GM23338 (cell line): ENCODE data around the gene IGF2R. TPM values are rescaled to one million over a fixed set of nuclear protein-coding genes. Genes with fewer than 3 reads are reported as not detected.

Source experiments
- ATAC-seq: fragments of 200-7000 bp; cut with Tn5 transposase; 3 replicates; pipeline ENCODE4 v1.9.1; 2020
- DNase-seq: peaks from one replicate; pipeline ENCODE4 v3.0.0-alpha.2; 2015; ENCODE audit warnings: low spot score
- H2AFZ ChIP-seq: fragments of 200-600 bp; sonication (generic); 2 replicates; pipeline ENCODE4 v1.8.0; 2016; ENCODE audit warnings: antibody characterized with exemption, mild to moderate bottlenecking, moderate library complexity
- H3F3A ChIP-seq: fragments of 200-600 bp; sonication (generic); replicated peaks from 2 replicates; pipeline ENCODE4 v1.8.0; 2017; ENCODE audit warnings: antibody characterized with exemption, mixed run types, low read depth
- H3K27ac ChIP-seq: fragments of 200-600 bp; sonication (generic); 2 replicates; pipeline ENCODE4 v1.6.1; 2016; ENCODE audit warnings: low read depth
- H3K27me3 ChIP-seq: fragments of 200-600 bp; sonication (generic); 2 replicates; pipeline ENCODE4 v1.8.0; 2016; ENCODE audit warnings: mild to moderate bottlenecking, mixed run types, moderate library complexity; ENCODE audit not compliant: insufficient read depth
- H3K36me3 ChIP-seq: fragments of 200-600 bp; sonication (generic); 2 replicates; pipeline ENCODE4 v1.8.0; 2016; ENCODE audit warnings: mild to moderate bottlenecking; ENCODE audit not compliant: insufficient read depth
- H3K4me1 ChIP-seq: fragments of 200-600 bp; sonication (generic); 2 replicates; pipeline ENCODE4 v1.8.0; 2016; ENCODE audit warnings: mild to moderate bottlenecking, moderate library complexity; ENCODE audit not compliant: insufficient read depth
- H3K4me2 ChIP-seq: fragments of 200-600 bp; sonication (generic); 2 replicates; pipeline ENCODE4 v1.7.1; 2017; ENCODE audit warnings: mixed run types
- H3K4me3 ChIP-seq: fragments of 200-600 bp; sonication (generic); 2 replicates; pipeline ENCODE4 v1.6.1; 2016; ENCODE audit warnings: mixed run types
- H3K79me2 ChIP-seq: fragments of 200-600 bp; sonication (generic); replicated peaks from 2 replicates; pipeline ENCODE4 v1.8.0; 2017; ENCODE audit warnings: mild to moderate bottlenecking; ENCODE audit not compliant: insufficient read depth
- H3K9me2 ChIP-seq: fragments of 200-600 bp; sonication (generic); 2 replicates; pipeline ENCODE4 v1.8.0; 2017; ENCODE audit not compliant: insufficient read depth
- H4K20me1 ChIP-seq: fragments of 200-600 bp; sonication (generic); replicated peaks from 2 replicates; pipeline ENCODE4 v1.8.0; 2017; ENCODE audit warnings: mild to moderate bottlenecking; ENCODE audit not compliant: insufficient read depth
- H3K27ac Mint-ChIP-seq: 2 replicates; pipeline ENCODE4 v1.8.0; 2020; ENCODE audit warnings: inconsistent platforms, mild to moderate bottlenecking, moderate library complexity, mixed read lengths
- H3K27me3 Mint-ChIP-seq: 3 replicates; pipeline ENCODE4 v1.8.0; 2022; ENCODE audit warnings: low read depth, mild to moderate bottlenecking, moderate library complexity, mixed read lengths, inconsistent platforms; ENCODE audit not compliant: insufficient read depth, poor library complexity
- H3K36me3 Mint-ChIP-seq: 3 replicates; pipeline ENCODE4 v1.8.0; 2021; ENCODE audit warnings: low read depth, mild to moderate bottlenecking, inconsistent platforms, moderate library complexity, mixed read lengths
- H3K4me1 Mint-ChIP-seq: 3 replicates; pipeline ENCODE4 v1.8.0; 2020; ENCODE audit warnings: mild to moderate bottlenecking, inconsistent platforms, mixed read lengths
- H3K4me3 Mint-ChIP-seq: 3 replicates; pipeline ENCODE4 v1.8.0; 2021; ENCODE audit warnings: moderate library complexity, mild to moderate bottlenecking, inconsistent platforms, mixed read lengths
- H3K9me3 Mint-ChIP-seq: 3 replicates; pipeline ENCODE4 v1.8.0; 2020; ENCODE audit warnings: moderate library complexity, mild to moderate bottlenecking, inconsistent platforms, mixed read lengths
- ETS1 ChIP-seq: IDR thresholded peaks from 2 replicates; pipeline ENCODE4 v1.6.1; 2016; ENCODE audit warnings: antibody characterized with exemption
- EZH2 ChIP-seq: fragments of 200-600 bp; sonication (generic); IDR thresholded peaks from one replicate; pipeline ENCODE4 v1.8.0; 2017; ENCODE audit warnings: antibody characterized with exemption, mild to moderate bottlenecking, low read depth; ENCODE audit not compliant: unreplicated experiment
- JUNB ChIP-seq: IDR thresholded peaks from one replicate; pipeline ENCODE4 v1.6.1; 2016; ENCODE audit warnings: antibody characterized with exemption; ENCODE audit not compliant: unreplicated experiment
- NANOG ChIP-seq: IDR thresholded peaks from 2 replicates; pipeline ENCODE4 v1.6.1; 2016; ENCODE audit warnings: antibody characterized with exemption, borderline replicate concordance
- POLR2AphosphoS5 ChIP-seq: IDR thresholded peaks from 2 replicates; pipeline ENCODE4 v1.6.1; 2016; ENCODE audit warnings: antibody characterized with exemption, low read depth
- STAT1 ChIP-seq: IDR thresholded peaks from one replicate; pipeline ENCODE4 v1.6.1; 2016; ENCODE audit warnings: antibody characterized with exemption; ENCODE audit not compliant: unreplicated experiment
- ZNF114 ChIP-seq: fragments of 250-450 bp; sonication (Bioruptor Pico); IDR thresholded peaks from 2 replicates; pipeline ENCODE4 v1.5.0; 2020; ENCODE audit warnings: mild to moderate bottlenecking, moderate library complexity
- ZNF331 ChIP-seq: fragments of 250-450 bp; sonication (Bioruptor Pico); IDR thresholded peaks from 2 replicates; pipeline ENCODE4 v1.5.0; 2020; ENCODE audit warnings: low read depth, mild to moderate bottlenecking, moderate library complexity
- polyA plus RNA-seq: library from polyadenylated mRNA; unstranded; fragments of >200 nt; fragmentation: Nextera tagmentation; extraction: Ambion mirVana; gene quantifications from 2 replicates; pipeline ENCODE4 v1.2.1, GENCODE V29; 2016
- total RNA-seq: library from RNA; depleted of rRNA; stranded (reverse); fragments of >200 nt; shearing (Covaris generic); gene quantifications from 2 replicates; pipeline ENCODE4 v1.2.3, GENCODE V29; 2014
- TF ChIP-seq, protein P1 (sequence below): fragments of 250-450 bp; sonication (Bioruptor Pico); IDR thresholded peaks from 2 replicates; pipeline ENCODE4 v1.5.0; 2020; ENCODE audit warnings: mild to moderate bottlenecking, moderate library complexity
- TF ChIP-seq, protein P2 (sequence below): IDR thresholded peaks from one replicate; pipeline ENCODE4 v1.6.1; 2018; ENCODE audit warnings: antibody characterized with exemption; ENCODE audit not compliant: unreplicated experiment

Gene IGF2R
- total and polyA plus RNA-seq, 2 experiments from 2014 or later = 12.5 to 76.4 TPM

GRCh38 chr6:160065200-160065599, 96.3 kb downstream of the IGF2R start (continued):
- TF ChIP-seq, protein P1, sequence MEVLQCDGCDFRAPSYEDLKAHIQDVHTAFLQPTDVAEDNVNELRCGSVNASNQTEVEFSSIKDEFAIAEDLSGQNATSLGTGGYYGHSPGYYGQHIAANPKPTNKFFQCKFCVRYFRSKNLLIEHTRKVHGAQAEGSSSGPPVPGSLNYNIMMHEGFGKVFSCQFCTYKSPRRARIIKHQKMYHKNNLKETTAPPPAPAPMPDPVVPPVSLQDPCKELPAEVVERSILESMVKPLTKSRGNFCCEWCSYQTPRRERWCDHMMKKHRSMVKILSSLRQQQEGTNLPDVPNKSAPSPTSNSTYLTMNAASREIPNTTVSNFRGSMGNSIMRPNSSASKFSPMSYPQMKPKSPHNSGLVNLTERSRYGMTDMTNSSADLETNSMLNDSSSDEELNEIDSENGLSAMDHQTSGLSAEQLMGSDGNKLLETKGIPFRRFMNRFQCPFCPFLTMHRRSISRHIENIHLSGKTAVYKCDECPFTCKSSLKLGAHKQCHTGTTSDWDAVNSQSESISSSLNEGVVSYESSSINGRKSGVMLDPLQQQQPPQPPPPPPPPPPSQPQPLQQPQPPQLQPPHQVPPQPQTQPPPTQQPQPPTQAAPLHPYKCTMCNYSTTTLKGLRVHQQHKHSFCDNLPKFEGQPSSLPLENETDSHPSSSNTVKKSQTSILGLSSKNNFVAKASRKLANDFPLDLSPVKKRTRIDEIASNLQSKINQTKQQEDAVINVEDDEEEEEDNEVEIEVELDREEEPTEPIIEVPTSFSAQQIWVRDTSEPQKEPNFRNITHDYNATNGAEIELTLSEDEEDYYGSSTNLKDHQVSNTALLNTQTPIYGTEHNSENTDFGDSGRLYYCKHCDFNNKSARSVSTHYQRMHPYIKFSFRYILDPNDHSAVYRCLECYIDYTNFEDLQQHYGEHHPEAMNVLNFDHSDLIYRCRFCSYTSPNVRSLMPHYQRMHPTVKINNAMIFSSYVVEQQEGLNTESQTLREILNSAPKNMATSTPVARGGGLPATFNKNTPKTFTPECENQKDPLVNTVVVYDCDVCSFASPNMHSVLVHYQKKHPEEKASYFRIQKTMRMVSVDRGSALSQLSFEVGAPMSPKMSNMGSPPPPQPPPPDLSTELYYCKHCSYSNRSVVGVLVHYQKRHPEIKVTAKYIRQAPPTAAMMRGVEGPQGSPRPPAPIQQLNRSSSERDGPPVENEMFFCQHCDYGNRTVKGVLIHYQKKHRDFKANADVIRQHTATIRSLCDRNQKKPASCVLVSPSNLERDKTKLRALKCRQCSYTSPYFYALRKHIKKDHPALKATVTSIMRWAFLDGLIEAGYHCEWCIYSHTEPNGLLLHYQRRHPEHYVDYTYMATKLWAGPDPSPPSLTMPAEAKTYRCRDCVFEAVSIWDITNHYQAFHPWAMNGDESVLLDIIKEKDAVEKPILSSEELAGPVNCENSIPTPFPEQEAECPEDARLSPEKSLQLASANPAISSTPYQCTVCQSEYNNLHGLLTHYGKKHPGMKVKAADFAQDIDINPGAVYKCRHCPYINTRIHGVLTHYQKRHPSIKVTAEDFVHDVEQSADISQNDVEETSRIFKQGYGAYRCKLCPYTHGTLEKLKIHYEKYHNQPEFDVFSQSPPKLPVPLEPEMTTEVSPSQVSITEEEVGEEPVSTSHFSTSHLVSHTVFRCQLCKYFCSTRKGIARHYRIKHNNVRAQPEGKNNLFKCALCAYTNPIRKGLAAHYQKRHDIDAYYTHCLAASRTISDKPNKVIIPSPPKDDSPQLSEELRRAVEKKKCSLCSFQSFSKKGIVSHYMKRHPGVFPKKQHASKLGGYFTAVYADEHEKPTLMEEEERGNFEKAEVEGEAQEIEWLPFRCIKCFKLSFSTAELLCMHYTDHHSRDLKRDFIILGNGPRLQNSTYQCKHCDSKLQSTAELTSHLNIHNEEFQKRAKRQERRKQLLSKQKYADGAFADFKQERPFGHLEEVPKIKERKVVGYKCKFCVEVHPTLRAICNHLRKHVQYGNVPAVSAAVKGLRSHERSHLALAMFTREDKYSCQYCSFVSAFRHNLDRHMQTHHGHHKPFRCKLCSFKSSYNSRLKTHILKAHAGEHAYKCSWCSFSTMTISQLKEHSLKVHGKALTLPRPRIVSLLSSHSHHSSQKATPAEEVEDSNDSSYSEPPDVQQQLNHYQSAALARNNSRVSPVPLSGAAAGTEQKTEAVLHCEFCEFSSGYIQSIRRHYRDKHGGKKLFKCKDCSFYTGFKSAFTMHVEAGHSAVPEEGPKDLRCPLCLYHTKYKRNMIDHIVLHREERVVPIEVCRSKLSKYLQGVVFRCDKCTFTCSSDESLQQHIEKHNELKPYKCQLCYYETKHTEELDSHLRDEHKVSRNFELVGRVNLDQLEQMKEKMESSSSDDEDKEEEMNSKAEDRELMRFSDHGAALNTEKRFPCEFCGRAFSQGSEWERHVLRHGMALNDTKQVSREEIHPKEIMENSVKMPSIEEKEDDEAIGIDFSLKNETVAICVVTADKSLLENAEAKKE (CRISPR knock-in tag) = no peak
- TF ChIP-seq ETS1 (no peak), NANOG (no peak), STAT1 (no peak), JUNB (no peak), EZH2 (no peak), ZNF331 (CRISPR knock-in tag) (no peak)

DNA sequence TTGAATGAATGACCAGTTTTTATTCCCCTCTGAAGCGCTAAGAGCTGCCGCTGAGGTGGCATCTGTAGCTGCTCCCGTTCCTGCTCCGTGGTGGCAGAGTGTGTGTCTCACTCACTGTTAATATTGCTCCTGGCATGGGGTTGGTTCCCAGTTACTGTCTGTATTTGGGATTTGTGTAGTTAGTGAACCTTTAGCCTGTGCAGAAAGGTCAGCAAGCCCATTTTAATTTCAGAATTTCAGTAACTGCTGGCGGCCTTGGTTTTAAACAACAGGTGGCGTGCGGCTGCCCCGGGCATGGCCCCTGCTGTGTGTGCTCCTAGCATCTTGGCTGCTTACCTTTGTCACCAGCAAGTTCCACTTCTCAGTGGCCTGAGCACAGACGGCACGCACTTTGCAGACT, 98.7 kb downstream of the IGF2R start:
- Histone ChIP-seq H3F3A (no peaks in the 10 kb centered on the region), H3K36me3 (peaks cover 18% of the 10 kb centered on the region), H3K4me2 (no peak overlapping the region), H2AFZ (no peak overlapping the region), H3K9me2 (no peaks in the 10 kb centered on the region), H3K4me3 (no peak overlapping the region), H3K27ac (no peak overlapping the region), H3K27me3 (no peaks in the 10 kb centered on the region), H3K79me2 (no peaks in the 10 kb centered on the region), H3K4me1 (no peaks in the 10 kb centered on the region), H4K20me1 (no peaks in the 10 kb centered on the region)
- no peak overlapping the region for H3K27ac Mint-ChIP-seq
- H3K27me3 Mint-ChIP-seq = peaks cover 3% of the 10 kb centered on the region
- no peaks in the 10 kb centered on the region for H3K9me3 Mint-ChIP-seq
- no peak for ATAC-seq
- no peak for DNase-seq
- no peak overlapping the region for H3K4me3 Mint-ChIP-seq
- peaks cover 83% of the 10 kb centered on the region for H3K36me3 Mint-ChIP-seq
- no peaks in the 10 kb centered on the region for H3K4me1 Mint-ChIP-seq
- no peak for TF ChIP-seq ETS1
- TF ChIP-seq, protein P2, sequence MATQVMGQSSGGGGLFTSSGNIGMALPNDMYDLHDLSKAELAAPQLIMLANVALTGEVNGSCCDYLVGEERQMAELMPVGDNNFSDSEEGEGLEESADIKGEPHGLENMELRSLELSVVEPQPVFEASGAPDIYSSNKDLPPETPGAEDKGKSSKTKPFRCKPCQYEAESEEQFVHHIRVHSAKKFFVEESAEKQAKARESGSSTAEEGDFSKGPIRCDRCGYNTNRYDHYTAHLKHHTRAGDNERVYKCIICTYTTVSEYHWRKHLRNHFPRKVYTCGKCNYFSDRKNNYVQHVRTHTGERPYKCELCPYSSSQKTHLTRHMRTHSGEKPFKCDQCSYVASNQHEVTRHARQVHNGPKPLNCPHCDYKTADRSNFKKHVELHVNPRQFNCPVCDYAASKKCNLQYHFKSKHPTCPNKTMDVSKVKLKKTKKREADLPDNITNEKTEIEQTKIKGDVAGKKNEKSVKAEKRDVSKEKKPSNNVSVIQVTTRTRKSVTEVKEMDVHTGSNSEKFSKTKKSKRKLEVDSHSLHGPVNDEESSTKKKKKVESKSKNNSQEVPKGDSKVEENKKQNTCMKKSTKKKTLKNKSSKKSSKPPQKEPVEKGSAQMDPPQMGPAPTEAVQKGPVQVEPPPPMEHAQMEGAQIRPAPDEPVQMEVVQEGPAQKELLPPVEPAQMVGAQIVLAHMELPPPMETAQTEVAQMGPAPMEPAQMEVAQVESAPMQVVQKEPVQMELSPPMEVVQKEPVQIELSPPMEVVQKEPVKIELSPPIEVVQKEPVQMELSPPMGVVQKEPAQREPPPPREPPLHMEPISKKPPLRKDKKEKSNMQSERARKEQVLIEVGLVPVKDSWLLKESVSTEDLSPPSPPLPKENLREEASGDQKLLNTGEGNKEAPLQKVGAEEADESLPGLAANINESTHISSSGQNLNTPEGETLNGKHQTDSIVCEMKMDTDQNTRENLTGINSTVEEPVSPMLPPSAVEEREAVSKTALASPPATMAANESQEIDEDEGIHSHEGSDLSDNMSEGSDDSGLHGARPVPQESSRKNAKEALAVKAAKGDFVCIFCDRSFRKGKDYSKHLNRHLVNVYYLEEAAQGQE = no peak
- TF ChIP-seq ZNF331 (CRISPR knock-in tag) = no peak
- TF ChIP-seq NANOG = no peak
- TF ChIP-seq ZNF114 (CRISPR knock-in tag) = no peak
- TF ChIP-seq JUNB = no peak
- TF ChIP-seq EZH2 = no peak
- TF ChIP-seq POLR2AphosphoS5 = no peak
